Measurements from ENCODE around the gene ARHGAP30.

DNA sequence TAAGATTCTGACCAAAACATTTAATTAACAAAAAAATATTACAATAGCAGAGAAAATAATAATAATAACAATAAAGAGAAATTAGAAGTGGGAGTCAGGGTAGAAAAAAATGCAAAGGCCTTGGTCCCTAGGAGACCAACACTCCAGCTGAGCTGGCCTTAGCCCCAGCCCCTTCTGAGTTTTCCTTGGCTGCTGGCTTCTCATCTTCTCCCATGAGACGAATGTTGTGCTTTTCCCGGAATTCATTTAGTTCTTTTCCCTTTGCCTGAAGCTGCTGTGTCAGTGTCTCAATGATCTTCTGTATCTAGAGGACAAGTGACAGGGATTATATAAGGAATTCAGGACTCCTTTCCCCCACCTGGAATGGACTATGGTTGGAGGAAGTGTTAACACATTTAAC lies 30.9 kb upstream of the ARHGAP30 start:
- TF ChIP-seq, protein P1, sequence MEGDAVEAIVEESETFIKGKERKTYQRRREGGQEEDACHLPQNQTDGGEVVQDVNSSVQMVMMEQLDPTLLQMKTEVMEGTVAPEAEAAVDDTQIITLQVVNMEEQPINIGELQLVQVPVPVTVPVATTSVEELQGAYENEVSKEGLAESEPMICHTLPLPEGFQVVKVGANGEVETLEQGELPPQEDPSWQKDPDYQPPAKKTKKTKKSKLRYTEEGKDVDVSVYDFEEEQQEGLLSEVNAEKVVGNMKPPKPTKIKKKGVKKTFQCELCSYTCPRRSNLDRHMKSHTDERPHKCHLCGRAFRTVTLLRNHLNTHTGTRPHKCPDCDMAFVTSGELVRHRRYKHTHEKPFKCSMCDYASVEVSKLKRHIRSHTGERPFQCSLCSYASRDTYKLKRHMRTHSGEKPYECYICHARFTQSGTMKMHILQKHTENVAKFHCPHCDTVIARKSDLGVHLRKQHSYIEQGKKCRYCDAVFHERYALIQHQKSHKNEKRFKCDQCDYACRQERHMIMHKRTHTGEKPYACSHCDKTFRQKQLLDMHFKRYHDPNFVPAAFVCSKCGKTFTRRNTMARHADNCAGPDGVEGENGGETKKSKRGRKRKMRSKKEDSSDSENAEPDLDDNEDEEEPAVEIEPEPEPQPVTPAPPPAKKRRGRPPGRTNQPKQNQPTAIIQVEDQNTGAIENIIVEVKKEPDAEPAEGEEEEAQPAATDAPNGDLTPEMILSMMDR (IDR thresholded peaks at IDR 0.05; ENCODE audit: low read depth, low read length, poor library complexity, severe bottlenecking) = no peak
- TF ChIP-seq EZH2phosphoT487 (IDR thresholded peaks at IDR 0.05; ENCODE audit: borderline replicate concordance, low read length) = no peak

All from DOHH2 (cell line).